Hepatocyte (in vitro differentiated cells): ENCODE measurements around the gene PADI2.

Experiments
- CTCF ChIP-seq: fragments of 200-600 bp; sonication (generic); IDR thresholded peaks from 2 replicates; pipeline ENCODE4 v1.5.1; 2016; ENCODE audit warnings: antibody characterized with exemption, mild to moderate bottlenecking; ENCODE audit not compliant: poor library complexity
- EZH2 ChIP-seq: fragments of 200-600 bp; sonication (generic); IDR thresholded peaks from 2 replicates; pipeline ENCODE4 v1.6.1; 2016; ENCODE audit warnings: antibody characterized with exemption, mild to moderate bottlenecking, borderline replicate concordance

DNA sequence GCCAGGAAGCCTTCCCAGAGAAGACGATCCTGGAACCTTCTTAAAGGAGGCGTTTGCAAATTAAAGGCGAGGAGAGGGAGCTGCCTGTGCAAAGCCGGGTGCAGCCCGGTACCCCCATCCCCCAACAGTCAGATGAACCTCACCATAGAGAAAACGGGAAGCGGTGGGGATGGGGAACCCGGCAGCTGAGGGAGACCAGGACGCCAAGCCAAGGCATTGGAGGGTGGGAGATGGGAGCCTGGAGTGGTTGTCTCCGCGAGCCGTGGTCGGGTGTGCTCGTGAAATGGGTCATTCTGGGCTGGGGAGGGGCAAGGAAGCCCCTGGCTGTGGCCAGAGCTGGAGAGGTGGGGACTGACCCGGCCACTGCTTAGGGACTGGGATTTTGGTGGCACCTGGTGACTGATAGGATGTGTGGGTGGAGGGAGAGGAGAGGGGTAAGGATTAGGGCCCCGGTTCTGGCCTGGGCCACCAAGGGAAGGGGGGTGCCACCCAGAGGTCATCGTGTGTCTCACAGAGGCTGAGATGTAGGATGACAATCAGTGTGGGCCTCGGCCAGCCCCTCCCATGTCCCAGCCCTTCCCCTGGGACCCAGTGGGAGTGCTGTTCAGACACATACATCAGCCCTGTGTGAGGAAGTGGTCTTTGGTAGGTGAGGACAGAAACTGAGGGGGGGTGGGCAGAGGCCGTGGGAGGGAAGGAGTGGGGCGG is 676 bp upstream of the PADI2 start:
- TF ChIP-seq EZH2 (no peak), CTCF (no peak)
